GM23338 (cell line): ENCODE measurements around the gene TAS2R31.

Experiments used
- CREB1 ChIP-seq: fragments of 250-450 bp; sonication (Bioruptor Pico); IDR thresholded peaks from 2 replicates; pipeline ENCODE4 v1.5.0; 2020; ENCODE audit warnings: low read depth, mild to moderate bottlenecking, moderate library complexity
- CTCF ChIP-seq, 2 experiments: fragments of 200-600 bp in 1 of 2; sonication (generic) in 1 of 2; conservative IDR thresholded peaks; 2 replicates each; pipeline versions ENCODE4 v1.5.1 to v1.6.1; 2016 to 2017; ENCODE audit warnings: antibody characterized with exemption in 2 of 2, low read depth in 2 of 2, mild to moderate bottlenecking in 2 of 2, moderate library complexity in 1 of 2
- ETS1 ChIP-seq: IDR thresholded peaks from 2 replicates; pipeline ENCODE4 v1.6.1; 2016; ENCODE audit warnings: antibody characterized with exemption
- EZH2 ChIP-seq: fragments of 200-600 bp; sonication (generic); IDR thresholded peaks from one replicate; pipeline ENCODE4 v1.8.0; 2017; ENCODE audit warnings: antibody characterized with exemption, mild to moderate bottlenecking, low read depth; ENCODE audit not compliant: unreplicated experiment
- EZH2phosphoT487 ChIP-seq: fragments of 200-600 bp; sonication (generic); IDR thresholded peaks from one replicate; pipeline ENCODE4 v1.8.1; 2018; ENCODE audit warnings: antibody characterized with exemption; ENCODE audit not compliant: unreplicated experiment
- JUNB ChIP-seq: IDR thresholded peaks from one replicate; pipeline ENCODE4 v1.6.1; 2016; ENCODE audit warnings: antibody characterized with exemption; ENCODE audit not compliant: unreplicated experiment
- NANOG ChIP-seq: IDR thresholded peaks from 2 replicates; pipeline ENCODE4 v1.6.1; 2016; ENCODE audit warnings: antibody characterized with exemption, borderline replicate concordance
- POLR2AphosphoS5 ChIP-seq: IDR thresholded peaks from 2 replicates; pipeline ENCODE4 v1.6.1; 2016; ENCODE audit warnings: antibody characterized with exemption, low read depth
- REST ChIP-seq: IDR thresholded peaks from one replicate; pipeline ENCODE4 v1.6.1; 2018; ENCODE audit warnings: antibody characterized with exemption; ENCODE audit not compliant: unreplicated experiment
- STAT1 ChIP-seq: IDR thresholded peaks from one replicate; pipeline ENCODE4 v1.6.1; 2016; ENCODE audit warnings: antibody characterized with exemption; ENCODE audit not compliant: unreplicated experiment
- ZNF114 ChIP-seq: fragments of 250-450 bp; sonication (Bioruptor Pico); IDR thresholded peaks from 2 replicates; pipeline ENCODE4 v1.5.0; 2020; ENCODE audit warnings: mild to moderate bottlenecking, moderate library complexity
- ZNF331 ChIP-seq: fragments of 250-450 bp; sonication (Bioruptor Pico); IDR thresholded peaks from 2 replicates; pipeline ENCODE4 v1.5.0; 2020; ENCODE audit warnings: low read depth, mild to moderate bottlenecking, moderate library complexity
- ZNF462 ChIP-seq: fragments of 250-450 bp; sonication (Bioruptor Pico); IDR thresholded peaks from 2 replicates; pipeline ENCODE4 v1.5.0; 2020; ENCODE audit warnings: mild to moderate bottlenecking, moderate library complexity

GRCh38 chr12:11059041-11059440 is 27.8 kb upstream of the TAS2R31 start:
- no peak for TF ChIP-seq CTCF (conservative IDR thresholded peaks at IDR 0.05; ENCODE audit: low read depth in 2 of 2)
- no peak for TF ChIP-seq EZH2
- no peak for TF ChIP-seq POLR2AphosphoS5
- TF ChIP-seq REST: no peak
- TF ChIP-seq CREB1 (CRISPR knock-in tag): no peak
- no peak for TF ChIP-seq ETS1
- no peak for TF ChIP-seq EZH2phosphoT487
- TF ChIP-seq JUNB: no peak
- TF ChIP-seq ZNF462: no peak
- TF ChIP-seq STAT1: no peak
- no peak for TF ChIP-seq ZNF331 (CRISPR knock-in tag)
- no peak for TF ChIP-seq NANOG
- TF ChIP-seq ZNF114: no peak
